ENCODE results near the gene OR2B3. TPM values are rescaled to one million over a fixed set of nuclear protein-coding genes. Genes with fewer than 3 reads are reported as not detected.
"Not testable (repeated sequence)": the region's sequence is repeated elsewhere in the genome, so short reads cannot be mapped to it uniquely, and the experiment has no call there.

The OR2B3 gene
- not detected in 2 replicates for total RNA-seq

- no peak for DNase-seq (ENCODE audit: low read depth)
Measured at GRCh38 chr6:29087213-29087612, at the start of gene OR2B3. OR2B3 (minus strand) TSS chr6:29087313; CDS start chr6:29087248, 65 bp downstream.

- no peak for DNase-seq (ENCODE audit: low read depth)
Measured at GRCh38 chr6:29131691-29132090, 44.6 kb upstream of the OR2B3 start.

GRCh38 chr6:29130644-29131043, 43.5 kb upstream of the OR2B3 start:
- no peak for DNase-seq (ENCODE audit: low read depth)

GRCh38 chr6:29129326-29130012, 42.4 kb upstream of the OR2B3 start:
- no peak for DNase-seq (ENCODE audit: low read depth)

GRCh38 chr6:29114964-29115363, 27.9 kb upstream of the OR2B3 start:
- not testable (repeated sequence) for DNase-seq (ENCODE audit: low read depth)

- DNase-seq (ENCODE audit: low read depth), result no peak
Measured at GRCh38 chr6:29112135-29112534, 25.0 kb upstream of the OR2B3 start.

GRCh38 chr6:29107758-29108157, 20.6 kb upstream of the OR2B3 start, which contains the start of gene OR2J3:
OR2J3 (plus strand) TSS chr6:29108058; CDS start chr6:29111891, 3,833 bp downstream.
- no peak for DNase-seq (ENCODE audit: low read depth)

GRCh38 chr6:29099190-29099589, 12.1 kb upstream of the OR2B3 start, which contains the start of gene OR2J1:
OR2J1 (plus strand) TSS chr6:29099490; CDS start chr6:29100943, 1,453 bp downstream.
- no peak for DNase-seq (ENCODE audit: low read depth)

GRCh38 chr6:29097803-29098202, 10.7 kb upstream of the OR2B3 start:
- DNase-seq (ENCODE audit: low read depth), result no peak

- DNase-seq (ENCODE audit: low read depth), result no peak
Measured at GRCh38 chr6:29092957-29093356, 5.8 kb upstream of the OR2B3 start.

GRCh38 chr6:29082457-29082856, 4.7 kb downstream of the OR2B3 start:
- DNase-seq (ENCODE audit: low read depth), result no peak

GRCh38 chr6:29081312-29081711, 5.8 kb downstream of the OR2B3 start:
- no peak for DNase-seq (ENCODE audit: low read depth)

GRCh38 chr6:29079203-29079602, 7.9 kb downstream of the OR2B3 start:
- no peak for DNase-seq (ENCODE audit: low read depth)

GRCh38 chr6:29071831-29072723, 15.0 kb downstream of the OR2B3 start:
- peak; percentile 18 for DNase-seq (ENCODE audit: low read depth)

- DNase-seq (ENCODE audit: low read depth), result no peak
Measured at GRCh38 chr6:29051680-29052079, 35.4 kb downstream of the OR2B3 start.

GRCh38 chr6:29045075-29045474, 42.0 kb downstream of the OR2B3 start, which contains the start of gene OR2W1:
OR2W1 (minus strand) TSS chr6:29045175; CDS start chr6:29045175, 0 bp downstream.
- DNase-seq (ENCODE audit: low read depth), result no peak

Other genes with a start within 250 kb of the OR2B3 start
- gene TRIM27, start 163.3 kb downstream of the OR2B3 start, total RNA-seq, result 58.3 and 66.5 TPM in 2 replicates
- gene ZNF311, start 82.0 kb downstream of the OR2B3 start, total RNA-seq, result 1.6 and 2.1 TPM in 2 replicates
- gene OR2W1, start 42.1 kb downstream of the OR2B3 start, total RNA-seq, result not detected in 2 replicates
- gene OR2J1, start 12.2 kb upstream of the OR2B3 start, total RNA-seq, result not detected in 2 replicates
- gene OR2J3, start 20.7 kb upstream of the OR2B3 start, total RNA-seq, result not detected in 2 replicates
- not detected in 2 replicates for gene OR2J2, start 83.6 kb upstream of the OR2B3 start, total RNA-seq
- 0.05 TPM in 1 of 2 replicates, not detected in the other for gene OR14J1, start 214.4 kb upstream of the OR2B3 start, total RNA-seq

Measured in renal cortical epithelial cell (primary cell).